Measurements from ENCODE around the gene ING4. TPM values are rescaled to one million over a fixed set of nuclear protein-coding genes. Genes with fewer than 3 reads are reported as not detected.

ING4 gene
- total RNA-seq, 1 donor from 2014 or later, result 23.2 TPM

- no peaks in the 10 kb centered on the region for H3K4me1 ChIP-seq
- H3K36me3 ChIP-seq, result peaks cover 83% of the 10 kb centered on the region
- no peaks in the 10 kb centered on the region for H3K27me3 ChIP-seq (ENCODE audit: low read depth)
- no peak overlapping the region for H3K27ac ChIP-seq (replicated peaks)
- H3K4me3 ChIP-seq, result no peak overlapping the region
- no peak for TF ChIP-seq CTCF (IDR thresholded peaks at IDR 0.05; ENCODE audit: borderline replicate concordance)
- intact Hi-C loops (cut with micrococcal nuclease), result no loop called here
- DNase-seq, result no peak
- H3K9me3 ChIP-seq (replicated peaks), result no peaks in the 10 kb centered on the region
Observed at GRCh38 chr12:6676962-6677361, 14.0 kb upstream of the ING4 start.

GRCh38 chr12:6672143-6672542 lies 9.2 kb upstream of the ING4 start:
- Histone ChIP-seq H3K4me3 (no peak overlapping the region), H3K27ac (replicated peaks) (no peak overlapping the region), H3K4me1 (no peaks in the 10 kb centered on the region), H3K36me3 (peaks cover 99% of the 10 kb centered on the region), H3K27me3 (ENCODE audit: low read depth) (no peaks in the 10 kb centered on the region), H3K9me3 (replicated peaks) (no peaks in the 10 kb centered on the region)
- no peak for TF ChIP-seq CTCF (IDR thresholded peaks at IDR 0.05; ENCODE audit: borderline replicate concordance)
- no peak for DNase-seq
- intact Hi-C loops (cut with micrococcal nuclease), result no loop called here

- Histone ChIP-seq H3K27ac (replicated peaks) (no peak overlapping the region), H3K36me3 (peaks cover 65% of the 10 kb centered on the region), H3K27me3 (ENCODE audit: low read depth) (no peaks in the 10 kb centered on the region), H3K9me3 (replicated peaks) (no peaks in the 10 kb centered on the region), H3K4me3 (no peak overlapping the region), H3K4me1 (peaks cover 2% of the 10 kb centered on the region)
- TF ChIP-seq CTCF (IDR thresholded peaks at IDR 0.05; ENCODE audit: borderline replicate concordance), result no peak
- intact Hi-C loops (cut with micrococcal nuclease), result no loop called here
- no peak for DNase-seq
Observed at GRCh38 chr12:6667559-6668210, 4.8 kb upstream of the ING4 start.

GRCh38 chr12:6666211-6666610 lies 3.3 kb upstream of the ING4 start:
- no peak overlapping the region for H3K4me3 ChIP-seq
- peaks cover 50% of the 10 kb centered on the region for H3K36me3 ChIP-seq
- no peak for DNase-seq
- no peaks in the 10 kb centered on the region for H3K27me3 ChIP-seq (ENCODE audit: low read depth)
- H3K4me1 ChIP-seq, result peaks cover 17% of the 10 kb centered on the region
- no peak overlapping the region for H3K27ac ChIP-seq (replicated peaks)
- TF ChIP-seq CTCF (IDR thresholded peaks at IDR 0.05; ENCODE audit: borderline replicate concordance), result no peak
- intact Hi-C loops (cut with micrococcal nuclease), result no loop called here
- H3K9me3 ChIP-seq (replicated peaks), result no peaks in the 10 kb centered on the region

GRCh38 chr12:6664902-6665301 lies 2.0 kb upstream of the ING4 start:
- no peak for DNase-seq
- Histone ChIP-seq H3K4me3 (no peak overlapping the region), H3K27ac (replicated peaks) (no peak overlapping the region), H3K36me3 (peaks cover 37% of the 10 kb centered on the region), H3K4me1 (peaks cover 23% of the 10 kb centered on the region), H3K27me3 (ENCODE audit: low read depth) (no peaks in the 10 kb centered on the region), H3K9me3 (replicated peaks) (no peaks in the 10 kb centered on the region)
- intact Hi-C loops (cut with micrococcal nuclease), result no loop called here
- TF ChIP-seq CTCF (IDR thresholded peaks at IDR 0.05; ENCODE audit: borderline replicate concordance), result no peak
